ENCODE measurements around the gene CLNK. TPM values are rescaled to one million over a fixed set of nuclear protein-coding genes. Genes with fewer than 3 reads are reported as not detected.

CLNK gene
- total RNA-seq, 1 donor from 2014 or later: not detected

GRCh38 chr4:10530137-10530786 lies 154.3 kb downstream of the CLNK start:
- peaks cover 10% of the 10 kb centered on the region for H3K27me3 Mint-ChIP-seq (ENCODE audit: low read depth)
- no peaks in the 10 kb centered on the region for H3K9me3 Mint-ChIP-seq (ENCODE audit: low read depth)
- H3K4me1 Mint-ChIP-seq (ENCODE audit: low read depth): peaks cover 14% of the 10 kb centered on the region
- TF ChIP-seq CTCF (IDR thresholded peaks at IDR 0.05): no peak
- no peak overlapping the region for H3K27ac Mint-ChIP-seq (ENCODE audit: unreplicated experiment)
- DNase-seq (ENCODE audit: low spot score): no peak
- no peaks in the 10 kb centered on the region for H3K36me3 Mint-ChIP-seq (ENCODE audit: low read depth)
- H3K4me3 Mint-ChIP-seq (ENCODE audit: unreplicated experiment): no peak overlapping the region

- Mint-ChIP-seq H3K9me3 (ENCODE audit: low read depth) (no peaks in the 10 kb centered on the region), H3K27ac (ENCODE audit: unreplicated experiment) (no peak overlapping the region)
Measured at GRCh38 chr4:10529291-10530136, 155.1 kb downstream of the CLNK start.

GRCh38 chr4:10527438-10527837 lies 157.1 kb downstream of the CLNK start:
- Mint-ChIP-seq H3K4me1 (ENCODE audit: low read depth) (peaks cover 14% of the 10 kb centered on the region), H3K4me3 (ENCODE audit: unreplicated experiment) (no peak overlapping the region), H3K27me3 (ENCODE audit: low read depth) (no peaks in the 10 kb centered on the region), H3K27ac (ENCODE audit: unreplicated experiment) (no peak overlapping the region), H3K9me3 (ENCODE audit: low read depth) (no peaks in the 10 kb centered on the region), H3K36me3 (ENCODE audit: low read depth) (no peaks in the 10 kb centered on the region)
- no peak for TF ChIP-seq CTCF (IDR thresholded peaks at IDR 0.05)
- no peak for DNase-seq (ENCODE audit: low spot score)

More at GRCh38 chr4:10529291-10530136, 155.1 kb downstream of the CLNK start:
- Mint-ChIP-seq H3K4me1 (ENCODE audit: low read depth) (peaks cover 14% of the 10 kb centered on the region), H3K4me3 (ENCODE audit: unreplicated experiment) (no peak overlapping the region), H3K27me3 (ENCODE audit: low read depth) (peaks cover 6% of the 10 kb centered on the region), H3K36me3 (ENCODE audit: low read depth) (no peaks in the 10 kb centered on the region)
- no peak for DNase-seq (ENCODE audit: low spot score)
- TF ChIP-seq CTCF (IDR thresholded peaks at IDR 0.05): no peak

GRCh38 chr4:10526429-10527222 lies 157.9 kb downstream of the CLNK start:
- no peaks in the 10 kb centered on the region for H3K36me3 Mint-ChIP-seq (ENCODE audit: low read depth)
- no peaks in the 10 kb centered on the region for H3K9me3 Mint-ChIP-seq (ENCODE audit: low read depth)
- H3K4me3 Mint-ChIP-seq (ENCODE audit: unreplicated experiment): no peak overlapping the region
- no peaks in the 10 kb centered on the region for H3K27me3 Mint-ChIP-seq (ENCODE audit: low read depth)
- no peak overlapping the region for H3K27ac Mint-ChIP-seq (ENCODE audit: unreplicated experiment)
- no peak for DNase-seq (ENCODE audit: low spot score)
- TF ChIP-seq CTCF (IDR thresholded peaks at IDR 0.05): no peak
- peaks cover 16% of the 10 kb centered on the region for H3K4me1 Mint-ChIP-seq (ENCODE audit: low read depth)
